ENCODE results near the gene ARSH. TPM values are rescaled to one million over a fixed set of nuclear protein-coding genes. Genes with fewer than 3 reads are reported as not detected.
"Not testable (repeated sequence)": the region's sequence is repeated elsewhere in the genome, so short reads cannot be mapped to it uniquely, and the experiment has no call there.

Gene ARSH
- total RNA-seq (2022) (not detected in 2 replicates), Bru-seq, nascent RNA (percentile 10 among the genes with signal in this experiment), BruChase-seq, experiment 1, labeled RNA remaining after a 6-hour chase (percentile 12 among the genes with signal in this experiment), BruChase-seq, experiment 2, labeled RNA remaining after a 2-hour chase (percentile 11 among the genes with signal in this experiment)
- long read RNA-seq = 0 reads

- H3K4me1 Mint-ChIP-seq (ENCODE audit: low read depth, unreplicated experiment) = no peaks in the 10 kb centered on the region
- no peaks in the 10 kb centered on the region for H3K36me3 Mint-ChIP-seq (ENCODE audit: insufficient read depth, unreplicated experiment)
- no peak for DNase-seq
- no peak within 1 kb of the TSS for H3K27ac Mint-ChIP-seq (ENCODE audit: unreplicated experiment)
- no TSS peak for BruUV-seq (replicated peaks)
- CTCF ChIA-PET = no interaction called here
- intact Hi-C loops (cut with micrococcal nuclease; ENCODE audit: unreplicated experiment) = no loop called here
- no peak within 1 kb of the TSS for H3K4me3 Mint-ChIP-seq (ENCODE audit: low read depth, unreplicated experiment)
- H3K9me3 Mint-ChIP-seq (ENCODE audit: low read depth, unreplicated experiment) = peaks cover 2% of the 10 kb centered on the region
- TF ChIP-seq CTCF (IDR thresholded peaks at IDR 0.05; ENCODE audit: unreplicated experiment) = no peak
- H3K27me3 Mint-ChIP-seq (ENCODE audit: unreplicated experiment) = no peaks in the 10 kb centered on the region
Measured at GRCh38 chrX:3006495-3006894, at the start of gene ARSH. ARSH (plus strand) TSS chrX:3006546; CDS start chrX:3006613, 67 bp downstream.

GRCh38 chrX:2958199-2958598, 48.1 kb upstream of the ARSH start:
- Mint-ChIP-seq H3K9me3 (ENCODE audit: low read depth, unreplicated experiment) (no peaks in the 10 kb centered on the region), H3K27me3 (ENCODE audit: unreplicated experiment) (no peaks in the 10 kb centered on the region), H3K27ac (ENCODE audit: unreplicated experiment) (no peak overlapping the region), H3K4me3 (ENCODE audit: low read depth, unreplicated experiment) (no peak overlapping the region), H3K36me3 (ENCODE audit: insufficient read depth, unreplicated experiment) (peaks cover 8% of the 10 kb centered on the region), H3K4me1 (ENCODE audit: low read depth, unreplicated experiment) (peaks cover 6% of the 10 kb centered on the region)
- no peak for TF ChIP-seq CTCF (IDR thresholded peaks at IDR 0.05; ENCODE audit: unreplicated experiment)
- CTCF ChIA-PET = no interaction called here
- intact Hi-C loops (cut with micrococcal nuclease; ENCODE audit: unreplicated experiment) = no loop called here
- no TSS peak for BruUV-seq (replicated peaks)
- no peak for DNase-seq

GRCh38 chrX:2960861-2961515, 45.4 kb upstream of the ARSH start:
- intact Hi-C loops (cut with micrococcal nuclease; ENCODE audit: unreplicated experiment) = loop anchor here (10.0 kb wide), 1 partner anchor 64 kb away; no protein-coding TSS in a partner anchor
- peaks cover 3% of the 10 kb centered on the region for H3K36me3 Mint-ChIP-seq (ENCODE audit: insufficient read depth, unreplicated experiment)

GRCh38 chrX:2962381-2962780, 44.0 kb upstream of the ARSH start:
- BruUV-seq (replicated peaks) = no TSS peak
- no peaks in the 10 kb centered on the region for H3K36me3 Mint-ChIP-seq (ENCODE audit: insufficient read depth, unreplicated experiment)
- H3K27me3 Mint-ChIP-seq (ENCODE audit: unreplicated experiment) = no peaks in the 10 kb centered on the region
- no peak for TF ChIP-seq CTCF (IDR thresholded peaks at IDR 0.05; ENCODE audit: unreplicated experiment)
- DNase-seq = no peak
- no peak overlapping the region for H3K27ac Mint-ChIP-seq (ENCODE audit: unreplicated experiment)
- H3K4me3 Mint-ChIP-seq (ENCODE audit: low read depth, unreplicated experiment) = no peak overlapping the region
- CTCF ChIA-PET = interaction anchor here (0.6 kb wide), 1 partner anchor 13 kb away, joined by 5 read pairs; no protein-coding TSS in a partner anchor
- H3K4me1 Mint-ChIP-seq (ENCODE audit: low read depth, unreplicated experiment) = peaks cover 17% of the 10 kb centered on the region
- intact Hi-C loops (cut with micrococcal nuclease; ENCODE audit: unreplicated experiment) = loop anchor here (10.0 kb wide), 1 partner anchor 62 kb away; no protein-coding TSS in a partner anchor
- H3K9me3 Mint-ChIP-seq (ENCODE audit: low read depth, unreplicated experiment) = no peaks in the 10 kb centered on the region

More at GRCh38 chrX:2960861-2961515, 45.4 kb upstream of the ARSH start:
- Mint-ChIP-seq H3K4me3 (ENCODE audit: low read depth, unreplicated experiment) (no peak overlapping the region), H3K27ac (ENCODE audit: unreplicated experiment) (no peak overlapping the region), H3K27me3 (ENCODE audit: unreplicated experiment) (no peaks in the 10 kb centered on the region), H3K9me3 (ENCODE audit: low read depth, unreplicated experiment) (no peaks in the 10 kb centered on the region), H3K4me1 (ENCODE audit: low read depth, unreplicated experiment) (peaks cover 17% of the 10 kb centered on the region)
- BruUV-seq (replicated peaks) = no TSS peak
- no peak for TF ChIP-seq CTCF (IDR thresholded peaks at IDR 0.05; ENCODE audit: unreplicated experiment)
- CTCF ChIA-PET = interaction anchor here (0.6 kb wide), 1 partner anchor 85 kb away, joined by 4 read pairs; no protein-coding TSS in a partner anchor
- no peak for DNase-seq

- CTCF ChIA-PET = interaction anchor here (0.6 kb wide), 1 partner anchor 16 kb away, joined by 3 read pairs; no protein-coding TSS in a partner anchor
Measured at GRCh38 chrX:2963449-2963848, 42.9 kb upstream of the ARSH start.

GRCh38 chrX:2963992-2964794, 42.2 kb upstream of the ARSH start:
- Mint-ChIP-seq H3K27ac (ENCODE audit: unreplicated experiment) (peak overlapping the region; percentile 59), H3K4me3 (ENCODE audit: low read depth, unreplicated experiment) (peak overlapping the region; percentile 60), H3K4me1 (ENCODE audit: low read depth, unreplicated experiment) (peaks cover 17% of the 10 kb centered on the region)
- H3K36me3 Mint-ChIP-seq (ENCODE audit: insufficient read depth, unreplicated experiment); H3K9me3 Mint-ChIP-seq (ENCODE audit: low read depth, unreplicated experiment); H3K27me3 Mint-ChIP-seq (ENCODE audit: unreplicated experiment): not testable (repeated sequence)
- CTCF ChIA-PET = interaction anchor here (0.6 kb wide), 2 partner anchors 16 to 24 kb away, joined by 3 read pairs; no protein-coding TSS in a partner anchor
- intact Hi-C loops (cut with micrococcal nuclease; ENCODE audit: unreplicated experiment) = loop anchor here (10.0 kb wide), 1 partner anchor 61 kb away; no protein-coding TSS in a partner anchor
- peak; percentile 38 for DNase-seq
- BruUV-seq (replicated peaks) = TSS peak; percentile 79

More at GRCh38 chrX:2963449-2963848, 42.9 kb upstream of the ARSH start:
- intact Hi-C loops (cut with micrococcal nuclease; ENCODE audit: unreplicated experiment) = loop anchor here (10.0 kb wide), 1 partner anchor 61 kb away; no protein-coding TSS in a partner anchor
- peaks cover 17% of the 10 kb centered on the region for H3K4me1 Mint-ChIP-seq (ENCODE audit: low read depth, unreplicated experiment)
- H3K27me3 Mint-ChIP-seq (ENCODE audit: unreplicated experiment); H3K9me3 Mint-ChIP-seq (ENCODE audit: low read depth, unreplicated experiment); H3K36me3 Mint-ChIP-seq (ENCODE audit: insufficient read depth, unreplicated experiment); BruUV-seq (replicated peaks); DNase-seq: not testable (repeated sequence)
- H3K4me3 Mint-ChIP-seq (ENCODE audit: low read depth, unreplicated experiment) = peak overlapping the region; percentile 60
- peak overlapping the region; percentile 59 for H3K27ac Mint-ChIP-seq (ENCODE audit: unreplicated experiment)

Data from Calu3 (cell line).